GM12891 (cell line): ENCODE data around the gene KISS1.

ENCODE experiments used
- POLR2A ChIP-seq: IDR thresholded peaks from 2 replicates; pipeline ENCODE4 v1.6.1; 2011; ENCODE audit warnings: low read depth, low read length, control low read depth
- POLR2AphosphoS5 ChIP-seq: IDR thresholded peaks from 2 replicates; pipeline ENCODE4 v1.6.1; 2011; ENCODE audit warnings: low read depth, low read length, control low read depth
- SPI1 ChIP-seq: IDR thresholded peaks from 2 replicates; pipeline ENCODE4 v1.6.1; 2011; ENCODE audit warnings: low read depth, low read length, control low read depth

GRCh38 chr1:204225841-204226735, 29.8 kb upstream of the KISS1 start:
- TF ChIP-seq SPI1 (no peak), POLR2AphosphoS5 (no peak), POLR2A (no peak)
